ENCODE results near the gene MTERF2.

The MTERF2 gene

GRCh38 chr12:106954462-106955376 is 32.2 kb downstream of the MTERF2 start:
- no peak for DNase-seq (ENCODE audit: low read depth, low spot score)

GRCh38 chr12:106953352-106954250 is 33.3 kb downstream of the MTERF2 start:
- DNase-seq (ENCODE audit: low read depth, low spot score): peak; percentile 36

GRCh38 chr12:106950591-106950990 is 36.4 kb downstream of the MTERF2 start:
- no peak for DNase-seq (ENCODE audit: low read depth, low spot score)

- DNase-seq (ENCODE audit: low read depth, low spot score): no peak
Observed at GRCh38 chr12:106947461-106947860, 39.5 kb downstream of the MTERF2 start.

- no peak for DNase-seq (ENCODE audit: low read depth, low spot score)
Observed at GRCh38 chr12:106945261-106945851, 41.6 kb downstream of the MTERF2 start.

GRCh38 chr12:106942775-106943174 is 44.2 kb downstream of the MTERF2 start:
- DNase-seq (ENCODE audit: low read depth, low spot score): no peak

GRCh38 chr12:106941481-106942156 is 45.3 kb downstream of the MTERF2 start:
- DNase-seq (ENCODE audit: low read depth, low spot score): no peak

GRCh38 chr12:106934277-106934676 is 52.7 kb downstream of the MTERF2 start:
- no peak for DNase-seq (ENCODE audit: low read depth, low spot score)
